ENCODE data around the gene WDR27.

DNA sequence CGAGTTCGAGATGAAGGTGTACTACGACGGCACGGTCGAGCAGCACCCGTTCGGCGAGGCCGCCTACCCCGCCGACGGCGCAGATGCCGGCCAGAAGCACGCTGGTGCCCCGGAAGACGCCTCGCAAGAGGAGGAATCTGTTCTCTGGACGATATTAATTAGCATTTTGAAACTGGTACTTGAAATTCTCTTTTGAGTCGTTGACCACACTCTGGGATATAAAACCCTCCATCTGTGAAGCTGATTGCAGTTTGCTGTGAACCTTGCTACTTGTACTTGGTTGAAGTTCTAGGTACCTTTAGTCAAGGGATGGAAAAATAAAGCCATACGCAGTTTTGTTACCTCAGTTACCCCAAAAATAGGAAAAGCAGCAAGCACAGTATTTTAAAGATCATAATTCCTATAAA, 1.0 kb upstream of the WDR27 start:
- TF ChIP-seq, protein P1, sequence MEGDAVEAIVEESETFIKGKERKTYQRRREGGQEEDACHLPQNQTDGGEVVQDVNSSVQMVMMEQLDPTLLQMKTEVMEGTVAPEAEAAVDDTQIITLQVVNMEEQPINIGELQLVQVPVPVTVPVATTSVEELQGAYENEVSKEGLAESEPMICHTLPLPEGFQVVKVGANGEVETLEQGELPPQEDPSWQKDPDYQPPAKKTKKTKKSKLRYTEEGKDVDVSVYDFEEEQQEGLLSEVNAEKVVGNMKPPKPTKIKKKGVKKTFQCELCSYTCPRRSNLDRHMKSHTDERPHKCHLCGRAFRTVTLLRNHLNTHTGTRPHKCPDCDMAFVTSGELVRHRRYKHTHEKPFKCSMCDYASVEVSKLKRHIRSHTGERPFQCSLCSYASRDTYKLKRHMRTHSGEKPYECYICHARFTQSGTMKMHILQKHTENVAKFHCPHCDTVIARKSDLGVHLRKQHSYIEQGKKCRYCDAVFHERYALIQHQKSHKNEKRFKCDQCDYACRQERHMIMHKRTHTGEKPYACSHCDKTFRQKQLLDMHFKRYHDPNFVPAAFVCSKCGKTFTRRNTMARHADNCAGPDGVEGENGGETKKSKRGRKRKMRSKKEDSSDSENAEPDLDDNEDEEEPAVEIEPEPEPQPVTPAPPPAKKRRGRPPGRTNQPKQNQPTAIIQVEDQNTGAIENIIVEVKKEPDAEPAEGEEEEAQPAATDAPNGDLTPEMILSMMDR (IDR thresholded peaks at IDR 0.05; ENCODE audit: low read length), result no peak
- TF ChIP-seq EZH2 (optimal IDR thresholded peaks at IDR 0.05; ENCODE audit: low read depth, low read length), result no peak
- TF ChIP-seq EZH2phosphoT487 (IDR thresholded peaks at IDR 0.05; ENCODE audit: low read length), result no peak
